OCI-LY3 (cell line): ENCODE data around the gene PDE7B.

Experiments used
- CTCF ChIP-seq: fragments of 200-600, 300-600 bp; sonication (generic); IDR thresholded peaks from 2 replicates; pipeline ENCODE4 v1.5.1; 2014; ENCODE audit warnings: antibody characterized with exemption, low read length, low read depth
- EZH2phosphoT487 ChIP-seq: fragments of 200-600 bp; shearing (Covaris generic); IDR thresholded peaks from 2 replicates; pipeline ENCODE4 v1.6.1; 2018; ENCODE audit warnings: antibody characterized with exemption, mixed run types, low read depth

GRCh38 chr6:136072691-136073090 lies 221.2 kb downstream of the PDE7B start:
- TF ChIP-seq CTCF (no peak), EZH2phosphoT487 (no peak)
